Amniotic stem cell (primary cell): ENCODE data around the gene EEFSEC.

Experiments used
- DNase-seq: peaks from one replicate; lab custom pipeline; 2025; lab: John Stamatoyannopoulos, UW

Gene EEFSEC

DNA sequence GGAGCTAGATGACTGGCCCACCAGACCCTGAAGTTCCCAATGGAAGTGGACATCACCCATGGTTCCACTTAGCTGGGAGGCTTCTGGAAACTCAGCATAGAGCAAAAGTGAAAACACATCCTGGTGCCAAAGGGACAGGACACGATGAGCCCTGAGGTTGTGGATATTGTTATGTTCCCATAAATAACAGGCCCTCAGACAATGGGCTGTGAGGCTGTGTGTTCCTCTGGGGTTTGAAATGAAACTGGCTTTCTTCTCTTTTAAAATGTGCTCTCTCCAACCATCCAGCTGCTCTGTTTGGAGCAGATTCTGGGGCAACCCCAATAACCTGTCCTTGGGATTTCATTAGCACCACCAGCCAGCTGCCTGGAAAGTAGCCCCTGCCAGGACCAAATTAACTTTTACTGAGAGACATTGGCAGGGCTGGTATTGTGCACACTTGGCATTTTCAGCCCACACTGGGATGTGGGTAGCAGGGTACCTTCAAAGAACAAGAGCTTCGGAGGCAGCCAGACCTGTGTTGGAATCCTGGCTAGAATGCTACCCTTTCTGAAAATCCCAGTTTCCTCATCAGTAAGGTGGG is 215.9 kb downstream of the EEFSEC start:
- DNase-seq = no peak

DNA sequence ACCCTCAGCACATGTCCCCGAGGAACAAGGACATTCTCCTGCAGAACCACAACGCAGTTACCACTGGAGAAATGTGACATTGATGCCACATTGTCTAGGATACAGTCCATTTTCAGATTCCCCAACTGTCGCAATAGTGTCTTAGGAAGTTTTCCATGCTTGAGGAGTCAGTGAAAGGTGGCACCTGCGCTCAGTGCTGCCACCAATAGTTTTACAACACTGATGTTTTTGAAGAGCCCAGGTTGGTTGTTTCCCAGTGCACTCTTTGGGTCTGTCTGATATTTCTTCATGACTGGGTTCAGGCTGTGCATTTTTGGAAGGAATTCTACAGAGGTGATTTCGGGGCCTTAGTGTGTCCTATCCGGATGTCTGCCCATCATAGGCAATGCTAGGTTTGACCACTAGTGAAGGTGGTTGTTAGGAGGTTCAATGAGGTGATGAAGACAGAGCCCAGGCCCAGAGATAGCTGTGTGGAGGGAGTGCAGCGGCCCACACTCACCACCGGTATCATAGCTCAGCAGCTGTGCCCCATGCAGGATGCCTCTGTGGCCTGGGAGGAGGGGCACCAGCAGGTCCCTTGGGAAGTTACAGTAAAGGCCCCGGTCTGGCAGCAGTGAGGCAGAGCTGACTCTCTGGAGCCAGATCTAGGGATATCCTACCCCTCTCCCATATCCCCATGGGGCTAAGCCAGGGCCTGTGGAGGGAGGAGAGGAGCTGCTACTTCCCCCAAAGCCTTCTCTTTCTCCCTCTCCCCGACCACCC is 216.8 kb downstream of the EEFSEC start:
- DNase-seq = no peak

DNA sequence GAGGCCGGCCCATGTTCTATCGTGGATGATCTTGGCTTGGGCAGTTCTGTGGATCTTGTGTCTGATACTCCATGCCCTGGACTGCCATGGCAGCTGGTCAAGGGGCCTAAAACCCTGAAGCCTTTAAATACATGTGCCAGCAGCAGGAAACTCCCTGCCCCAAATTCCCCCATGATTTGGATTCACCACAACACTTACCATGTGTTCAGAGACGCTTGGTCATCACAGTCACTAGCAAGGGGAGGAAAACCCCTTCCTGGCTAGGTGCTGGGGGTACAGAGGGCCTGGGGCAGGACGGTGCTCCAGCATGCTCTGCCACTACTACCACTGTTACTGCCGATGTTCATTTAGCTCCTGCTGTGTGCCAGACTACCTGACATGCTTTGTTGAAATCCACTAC is 219.0 kb downstream of the EEFSEC start:
- no peak for DNase-seq

DNA sequence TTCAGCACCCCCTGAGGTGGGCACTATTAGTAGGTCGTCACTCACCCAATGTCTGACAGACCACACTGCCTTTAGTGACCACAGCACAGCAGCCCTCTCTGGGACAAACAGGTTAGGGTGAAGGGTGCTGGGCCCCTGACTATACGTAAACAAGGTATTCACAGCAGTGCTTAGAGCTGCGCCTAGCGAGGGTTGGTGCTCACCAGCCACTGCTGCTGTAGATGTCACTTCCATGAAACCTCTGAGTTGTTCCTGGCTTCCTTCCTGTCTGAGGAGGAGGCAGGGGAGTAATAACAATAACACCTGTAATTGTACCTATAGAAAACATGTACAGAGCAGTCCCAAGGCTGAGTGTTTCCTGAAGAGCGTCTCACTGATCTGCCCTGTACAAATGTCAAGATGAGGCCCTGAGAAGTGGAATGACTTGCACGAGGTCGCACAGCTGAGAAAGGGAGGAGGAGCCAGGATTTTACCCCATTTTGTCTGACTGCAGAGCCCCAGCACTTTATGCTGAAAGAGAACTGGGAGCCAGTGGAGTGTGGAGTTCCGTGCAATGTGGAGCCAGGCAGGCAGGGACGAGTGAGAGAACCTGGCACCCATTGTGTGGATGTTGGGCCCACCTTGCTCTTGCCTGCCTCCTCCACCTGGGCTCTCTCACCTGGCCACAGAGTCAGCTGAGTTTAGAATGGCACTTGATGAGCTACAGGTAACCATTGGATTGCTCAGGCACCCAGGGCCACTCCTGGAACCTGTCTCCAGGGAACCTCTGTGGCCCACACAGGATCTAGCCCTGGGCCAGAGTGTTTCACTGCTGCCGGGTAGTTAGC is 219.6 kb downstream of the EEFSEC start:
- no peak for DNase-seq

DNA sequence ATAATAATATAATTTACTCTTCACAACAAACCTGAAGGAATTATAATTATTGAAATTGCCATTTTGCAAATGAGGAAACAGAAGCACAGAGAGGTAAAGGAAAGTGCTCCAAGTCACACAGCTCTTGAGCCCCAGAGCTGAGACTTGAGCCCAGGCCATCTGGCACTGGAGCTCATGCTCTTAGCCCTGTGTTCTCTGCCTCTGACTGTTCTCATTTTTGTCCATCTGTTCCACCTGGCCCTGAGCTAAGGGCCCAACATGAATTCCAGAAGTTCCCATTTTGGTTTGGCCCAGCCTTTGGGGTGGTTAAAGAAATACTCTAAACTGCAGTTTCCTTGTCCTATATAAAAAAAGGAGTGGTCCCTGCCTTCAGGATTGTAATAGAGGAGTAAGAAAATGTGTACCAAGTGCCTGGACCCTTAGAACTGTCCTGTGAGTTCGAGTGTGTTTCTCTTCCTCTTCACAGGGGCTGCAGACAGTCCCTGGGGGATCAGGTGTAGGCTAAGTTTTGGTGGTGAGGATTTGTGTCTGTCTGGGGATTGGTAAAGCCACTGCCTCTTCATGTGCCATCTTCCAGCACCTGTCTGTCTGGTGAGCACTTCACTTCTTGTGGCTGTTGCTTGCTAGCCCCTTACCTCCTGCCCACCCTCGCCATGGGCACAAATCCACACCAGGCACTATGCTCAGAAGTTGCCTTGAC is 221.6 kb downstream of the EEFSEC start:
- DNase-seq = no peak

DNA sequence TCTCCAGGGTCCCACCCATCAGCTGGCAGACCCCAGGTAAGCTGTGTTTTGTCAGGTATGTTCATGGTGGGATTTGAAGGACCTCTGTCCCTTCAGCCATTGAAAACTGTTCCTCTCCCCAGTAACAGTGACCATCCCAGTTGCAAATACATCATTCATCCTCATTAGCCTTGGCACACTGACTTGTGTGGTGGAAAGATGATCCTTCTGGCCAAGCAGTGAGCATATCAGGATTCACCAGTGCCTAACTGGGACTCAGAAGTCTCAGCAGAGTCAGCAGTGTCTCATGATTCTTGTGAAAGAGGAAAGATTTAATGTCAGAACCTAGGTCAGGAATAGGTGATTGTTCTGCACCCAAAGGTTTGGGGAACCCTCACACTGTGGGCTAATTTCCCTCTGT is 223.2 kb downstream of the EEFSEC start:
- no peak for DNase-seq

DNA sequence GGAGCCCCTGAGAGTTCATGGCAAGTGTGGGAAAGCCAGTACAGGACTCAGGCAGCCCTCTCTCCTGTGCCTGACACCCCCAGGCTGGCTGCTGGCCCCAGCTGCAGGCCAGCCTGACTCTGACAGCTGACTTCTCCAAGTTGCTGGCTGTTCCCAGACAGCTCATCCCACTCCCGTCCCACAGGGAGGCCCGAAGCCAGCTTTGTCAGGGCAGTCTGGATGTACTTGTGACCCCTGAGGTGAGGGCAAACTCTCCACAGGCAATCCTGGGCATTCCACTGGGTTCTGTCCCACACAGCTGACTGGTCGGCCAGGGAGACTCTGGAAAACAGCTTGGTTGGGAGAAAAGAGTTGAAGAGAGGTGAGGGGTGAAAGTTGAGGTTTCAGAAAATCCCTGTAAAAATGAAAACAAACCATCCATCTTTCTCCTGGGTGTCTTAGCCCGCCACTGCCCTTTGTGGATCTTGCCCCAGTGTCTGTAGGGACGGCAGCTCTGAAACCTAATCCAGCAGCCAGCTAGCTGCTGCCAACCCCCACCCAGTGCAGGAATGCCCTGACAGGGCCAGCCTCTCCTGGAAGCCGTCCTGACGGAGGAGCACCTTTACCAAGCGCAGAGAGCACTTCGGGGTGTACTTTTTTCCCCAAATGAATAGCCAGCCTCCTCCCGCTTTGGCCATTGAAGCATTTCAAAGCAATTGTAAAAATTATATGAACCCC is 225.5 kb downstream of the EEFSEC start:
- DNase-seq = no peak

DNA sequence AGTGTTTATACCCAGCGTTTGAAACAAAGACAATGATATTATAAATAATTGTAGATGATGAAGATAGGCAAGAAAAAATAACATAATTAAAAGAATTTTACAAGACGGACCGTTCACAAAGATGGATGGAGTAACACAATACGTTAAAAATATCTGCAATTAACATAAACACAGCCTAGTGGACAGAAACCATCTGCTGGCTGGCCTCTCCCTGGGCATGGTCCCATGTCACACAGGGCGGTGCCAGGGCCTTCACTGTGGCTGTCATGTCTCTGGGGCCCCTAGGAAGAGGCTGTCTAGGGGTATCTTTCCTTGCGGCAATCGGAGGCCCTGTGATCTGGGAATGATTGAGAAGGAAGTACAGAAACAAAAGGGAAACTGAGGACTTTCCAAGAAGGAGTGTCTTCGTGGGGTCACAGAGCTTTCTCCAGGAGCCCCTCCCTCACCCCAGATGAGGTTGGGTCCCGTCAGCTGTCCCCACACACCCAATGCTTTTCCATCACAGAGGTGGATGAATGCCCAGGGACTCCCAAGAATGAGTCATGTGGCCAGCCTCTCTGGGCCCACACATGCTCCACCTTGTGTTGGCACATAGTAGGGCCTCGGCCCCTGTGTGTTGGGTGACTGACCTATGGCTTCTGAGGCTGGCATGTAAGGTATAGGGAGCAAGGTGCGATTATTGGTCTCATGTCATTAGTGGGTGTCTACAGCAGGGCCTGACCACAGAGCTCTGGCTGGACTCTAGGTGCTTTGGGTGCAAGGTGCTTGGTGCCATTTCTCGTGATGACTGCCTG is 226.3 kb downstream of the EEFSEC start:
- DNase-seq = no peak

DNA sequence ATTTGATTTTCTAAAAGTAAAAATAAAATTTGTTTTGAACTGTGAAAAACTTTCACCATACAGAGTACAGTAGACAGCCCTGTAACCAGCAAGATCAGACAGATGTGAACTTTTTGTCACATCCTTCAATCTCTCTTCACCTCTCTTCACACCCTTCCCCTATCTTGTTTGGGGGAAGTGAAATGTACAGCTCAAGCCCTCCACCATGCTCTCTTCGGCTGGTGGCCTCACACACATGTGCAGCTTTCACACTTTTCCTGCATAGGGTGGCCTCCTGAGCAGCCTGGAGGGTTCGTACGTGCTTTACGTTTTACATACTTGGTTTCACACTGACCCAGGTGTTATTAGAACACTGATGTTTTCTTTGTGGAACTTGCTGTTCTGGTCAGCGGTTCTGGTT is 227.0 kb downstream of the EEFSEC start:
- DNase-seq = no peak

DNA sequence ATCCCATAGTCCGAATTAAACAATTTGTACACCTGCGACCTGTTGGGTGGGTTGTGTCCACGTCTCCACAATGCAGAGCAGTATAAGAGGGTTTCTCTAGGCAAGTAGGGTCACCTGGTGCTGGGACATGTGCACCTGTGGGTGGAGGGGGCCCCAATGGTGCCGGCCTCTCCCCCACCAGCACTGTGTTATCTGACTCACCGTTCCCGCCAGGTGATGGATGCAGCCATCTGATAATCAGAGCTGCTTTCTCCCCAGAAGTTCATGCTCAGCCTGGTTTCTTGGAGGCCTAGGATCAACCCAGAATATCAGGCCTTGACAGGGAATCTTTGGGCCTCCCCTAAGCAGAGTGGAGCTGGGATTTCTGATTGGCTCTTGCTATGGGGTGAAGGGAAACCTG is 227.4 kb downstream of the EEFSEC start:
- no peak for DNase-seq

DNA sequence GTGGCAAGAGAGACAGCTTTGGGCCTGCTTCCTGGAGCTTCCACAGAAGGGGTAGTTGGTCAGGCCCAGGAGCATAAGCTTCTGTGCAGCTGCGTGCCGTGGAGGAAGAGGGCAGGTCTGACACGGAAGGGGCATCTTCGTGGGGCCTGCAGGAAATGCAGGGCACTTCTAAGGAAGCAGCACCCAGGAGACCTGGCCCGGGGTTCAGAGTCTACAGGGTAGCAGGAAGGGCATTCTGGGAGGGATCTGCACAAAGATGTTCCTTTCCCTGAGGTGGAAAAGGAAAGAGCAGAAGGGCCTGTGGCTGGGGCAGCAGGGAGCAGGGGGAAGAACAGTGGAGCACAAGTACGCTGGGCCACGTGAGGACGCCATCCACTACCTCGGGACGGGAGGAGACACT is 228.3 kb downstream of the EEFSEC start:
- DNase-seq = no peak

DNA sequence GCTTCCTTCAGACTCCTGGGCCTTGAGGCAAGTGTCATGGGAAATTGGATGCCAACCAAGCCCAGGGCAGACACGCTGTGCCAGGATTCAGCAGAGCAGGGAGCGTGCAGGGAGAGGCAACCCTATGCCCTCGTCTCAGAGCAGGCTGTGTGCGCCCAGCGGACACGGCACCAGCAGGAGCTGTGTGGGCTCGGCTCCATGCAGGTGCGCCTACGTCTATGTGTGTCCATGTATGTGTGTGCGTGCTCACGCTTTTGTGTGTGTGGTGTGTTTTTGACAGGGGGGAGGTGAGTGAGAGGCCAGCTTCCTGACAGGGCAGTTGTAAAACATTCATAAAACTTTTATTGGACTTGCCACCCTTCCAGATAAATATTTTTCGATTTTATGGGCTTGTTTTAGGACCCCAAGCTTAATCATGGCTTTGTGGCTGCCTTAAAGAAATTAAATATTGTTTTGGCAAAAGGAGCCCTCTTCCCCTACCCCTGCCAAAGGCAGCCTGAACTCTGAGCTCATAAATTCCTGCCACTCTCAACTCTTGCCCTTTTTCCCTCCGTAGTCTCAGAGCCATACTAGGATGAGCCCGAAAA is 229.0 kb downstream of the EEFSEC start:
- no peak for DNase-seq

DNA sequence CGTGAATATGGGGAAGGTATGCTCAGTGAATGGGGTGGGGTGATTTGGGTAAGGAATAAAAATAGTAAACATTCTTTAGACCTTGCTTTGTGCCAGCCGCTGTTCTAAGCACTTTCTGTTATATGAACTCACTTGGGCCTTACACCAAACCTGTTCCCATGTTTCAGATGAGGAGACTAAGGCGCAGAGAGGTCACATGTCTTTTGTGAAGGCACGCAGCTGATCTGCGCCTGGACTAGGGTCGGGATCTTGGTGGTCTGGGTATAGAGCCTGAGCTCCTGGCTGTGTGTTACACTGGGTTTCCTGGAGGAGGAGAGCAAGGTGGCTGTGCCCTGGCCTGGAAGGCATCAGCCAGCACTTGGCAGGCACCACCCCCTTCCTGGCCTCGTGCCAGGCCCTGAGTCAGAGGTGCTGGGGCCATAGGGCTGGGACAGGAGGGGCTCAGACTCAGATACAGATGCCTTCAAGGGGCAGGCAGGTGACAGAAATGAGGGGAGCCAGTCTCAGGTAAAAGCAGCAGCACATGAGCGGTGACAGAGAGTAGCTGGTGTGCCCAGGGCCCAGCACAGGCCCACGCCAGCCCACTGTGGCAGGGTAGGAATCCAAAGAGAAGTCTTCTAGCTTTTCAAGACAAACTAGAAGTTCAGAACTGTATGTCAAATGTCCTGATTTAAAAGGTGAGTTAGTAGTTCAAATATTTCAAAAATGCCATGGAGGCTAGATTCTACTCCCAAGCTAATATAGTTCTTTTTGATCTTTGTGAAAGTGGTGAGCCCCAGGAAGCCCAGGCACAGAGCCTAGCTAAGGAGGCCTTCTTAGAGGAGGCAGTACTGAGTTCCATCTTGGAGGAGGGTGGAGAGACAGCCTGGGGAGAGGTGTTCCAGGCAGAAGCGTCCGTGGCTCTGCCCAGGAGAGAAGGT is 230.3 kb downstream of the EEFSEC start:
- no peak for DNase-seq

DNA sequence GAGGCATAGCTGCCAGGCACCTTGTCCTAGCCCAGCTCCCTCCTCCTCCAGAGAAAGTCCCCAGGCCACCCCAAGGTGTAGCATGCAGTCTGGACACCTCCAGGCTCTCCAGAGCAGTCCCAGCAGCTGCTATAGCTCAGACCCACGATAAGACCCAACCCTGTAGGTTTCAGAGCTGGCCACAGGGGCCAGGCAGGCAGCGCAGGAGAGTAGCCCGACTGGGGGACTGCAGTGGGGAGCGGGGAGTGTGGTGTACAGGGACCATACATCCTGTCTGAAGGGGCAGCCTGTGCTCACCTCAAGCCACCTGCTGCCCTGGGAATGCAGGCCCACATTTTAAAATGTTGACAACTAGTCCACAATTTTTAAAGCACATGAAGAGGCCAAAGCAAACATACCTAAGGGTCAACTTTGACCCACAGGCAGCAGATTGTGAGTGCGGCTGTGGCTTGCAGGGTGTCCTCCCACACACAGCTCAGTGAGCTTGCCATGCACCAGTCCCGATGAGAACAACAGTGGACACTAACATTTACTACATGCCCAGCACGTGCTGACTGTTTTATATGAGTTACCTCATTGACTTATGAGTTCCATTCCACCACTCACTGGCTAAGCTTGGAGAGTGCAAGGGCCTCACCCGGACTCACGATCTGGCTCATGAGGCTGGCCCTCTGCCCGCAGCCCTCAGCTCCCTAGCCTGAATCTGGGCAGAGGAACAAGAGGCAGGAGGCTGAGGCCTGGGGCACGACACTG is 232.0 kb downstream of the EEFSEC start:
- DNase-seq = no peak

DNA sequence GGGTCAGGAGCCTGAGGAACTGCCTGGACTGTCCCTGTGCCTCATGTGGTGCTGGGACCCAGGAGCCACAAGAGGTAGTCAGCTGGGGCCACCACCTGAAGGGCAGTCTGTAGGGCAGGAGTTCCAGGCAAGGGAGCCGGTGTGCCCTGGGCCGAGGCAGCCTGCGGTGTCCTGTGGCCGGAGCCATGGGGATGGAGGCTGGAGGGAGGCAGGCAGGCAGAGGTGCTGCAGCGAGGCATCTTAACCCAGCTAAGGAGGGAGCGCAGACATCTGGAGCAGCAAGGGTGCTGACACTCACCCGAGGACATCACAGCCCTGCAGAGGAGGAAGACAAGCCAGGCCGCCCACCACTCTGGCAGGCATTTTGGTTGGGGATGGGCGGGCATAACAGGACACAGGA is 235.7 kb downstream of the EEFSEC start:
- no peak for DNase-seq

DNA sequence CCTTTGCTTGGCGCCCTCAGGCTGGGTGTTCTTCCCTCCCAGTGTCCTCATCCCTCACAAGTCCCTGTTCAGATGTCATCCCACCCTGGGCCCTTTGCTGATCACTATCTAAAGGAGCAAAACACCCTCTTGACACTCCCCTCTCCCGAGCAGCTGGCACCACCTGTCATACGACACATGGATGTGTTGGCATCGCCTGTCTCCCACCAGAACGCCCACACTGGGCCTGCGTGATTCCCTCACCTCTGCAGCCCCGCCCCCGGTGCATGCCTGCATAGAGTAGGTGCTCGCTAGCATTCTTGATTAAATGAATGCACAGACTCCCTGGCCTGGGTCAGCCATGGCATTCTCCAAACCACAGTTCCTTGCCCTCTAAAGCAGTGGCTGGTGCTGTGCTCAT is 237.6 kb downstream of the EEFSEC start:
- DNase-seq = no peak

DNA sequence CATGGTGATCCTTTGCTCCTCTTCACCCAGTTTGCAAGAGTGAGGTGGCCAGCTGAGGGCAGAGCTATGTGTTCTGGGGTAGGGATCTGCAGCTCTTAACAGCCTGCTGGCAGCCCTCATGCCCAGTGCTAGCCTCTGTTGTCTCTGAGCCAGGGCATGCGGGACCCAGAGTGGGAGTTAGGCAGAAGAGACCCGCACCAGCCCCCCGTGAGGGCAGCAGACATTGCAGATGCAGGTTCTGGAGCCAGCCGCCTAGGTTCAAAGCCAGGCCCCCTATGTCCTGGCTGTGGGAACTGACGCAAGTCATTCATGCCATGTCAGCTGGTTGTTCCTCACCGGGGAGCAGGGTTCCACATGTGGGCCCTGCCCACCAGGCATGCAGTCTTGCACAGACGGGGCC is 238.7 kb downstream of the EEFSEC start:
- DNase-seq = no peak

DNA sequence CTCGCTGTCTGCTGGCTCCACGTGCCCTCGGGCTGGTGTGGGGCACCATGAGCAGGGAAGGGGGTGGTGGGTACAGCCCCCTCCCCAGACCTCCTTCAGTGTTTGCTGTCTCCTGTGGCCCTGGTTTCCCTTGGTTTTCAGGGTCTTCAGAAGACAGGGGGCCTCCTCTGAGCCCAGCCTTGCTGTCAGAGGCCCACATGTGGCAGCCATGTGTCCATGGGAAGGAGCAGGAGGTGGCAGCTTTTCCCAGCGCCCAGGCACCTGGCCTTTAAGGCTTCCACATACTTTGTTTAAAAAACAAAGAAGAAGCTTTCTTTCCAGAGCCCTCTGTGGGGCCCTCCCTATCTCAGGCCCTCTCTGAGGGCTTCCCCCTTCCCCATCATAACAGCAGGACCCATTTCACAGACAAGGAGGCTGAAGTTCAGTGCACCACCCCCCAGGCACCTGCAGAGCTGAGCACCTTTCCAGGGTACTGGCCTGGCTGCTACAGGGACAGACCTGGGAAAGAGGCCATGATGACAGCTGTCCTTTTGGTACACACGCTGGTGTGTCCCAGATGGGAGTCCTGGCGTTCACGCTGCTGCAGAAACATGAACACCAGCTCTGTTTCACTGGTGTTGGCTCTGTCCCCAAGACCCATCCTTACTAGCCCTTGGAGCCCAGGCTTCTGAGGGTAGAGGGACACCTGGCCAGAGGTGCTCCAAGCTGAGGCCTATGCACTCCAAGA is 239.7 kb downstream of the EEFSEC start:
- DNase-seq = no peak
